Endodermal cell (in vitro differentiated cells): ENCODE results near the gene AASDHPPT. TPM values are rescaled to one million over a fixed set of nuclear protein-coding genes. Genes with fewer than 3 reads are reported as not detected.

Source experiments
- DNase-seq: peaks from one replicate; pipeline ENCODE4 v3.0.0-alpha.2; 2017
- H3K27ac ChIP-seq: 2 replicates; pipeline ENCODE4 v1.5.1; 2013; ENCODE audit warnings: mild to moderate bottlenecking, low read depth, low read length, moderate library complexity
- H3K27me3 ChIP-seq: 2 replicates; pipeline ENCODE4 v1.6.1; 2013; ENCODE audit warnings: mild to moderate bottlenecking, low read length, moderate library complexity; ENCODE audit not compliant: insufficient read depth, control insufficient read depth, poor library complexity, severe bottlenecking
- H3K36me3 ChIP-seq: 2 replicates; pipeline ENCODE4 v1.7.0; 2013; ENCODE audit warnings: mild to moderate bottlenecking, low read length, moderate library complexity; ENCODE audit not compliant: control insufficient read depth, insufficient read depth
- H3K4me1 ChIP-seq: one replicate; pipeline ENCODE4 v1.7.0; 2013; ENCODE audit warnings: low read length; ENCODE audit not compliant: control insufficient read depth, insufficient read depth
- H3K4me3 ChIP-seq: 2 replicates; pipeline ENCODE4 v1.5.1; 2013; ENCODE audit warnings: mild to moderate bottlenecking, low read length, moderate library complexity
- H3K9ac ChIP-seq: 2 replicates; pipeline ENCODE4 v1.6.1; 2013; ENCODE audit warnings: mild to moderate bottlenecking, low read length, moderate library complexity; ENCODE audit not compliant: poor library complexity, severe bottlenecking; ENCODE audit errors: extremely low read depth
- H3K9me3 ChIP-seq: 2 replicates; pipeline ENCODE4 v1.6.1; 2013; ENCODE audit warnings: mild to moderate bottlenecking, low read length, moderate library complexity; ENCODE audit not compliant: control insufficient read depth
- H3K27ac Mint-ChIP-seq: 2 replicates; pipeline ENCODE4 v1.8.0; 2020; ENCODE audit warnings: mixed read lengths
- H3K27me3 Mint-ChIP-seq: 2 replicates; pipeline ENCODE4 v1.8.0; 2021; ENCODE audit warnings: mild to moderate bottlenecking, mixed read lengths; ENCODE audit not compliant: insufficient read depth
- H3K36me3 Mint-ChIP-seq: 2 replicates; pipeline ENCODE4 v1.8.0; 2020; ENCODE audit warnings: low read depth, mixed read lengths
- H3K4me1 Mint-ChIP-seq: 2 replicates; pipeline ENCODE4 v1.8.0; 2020; ENCODE audit warnings: mixed read lengths
- H3K4me3 Mint-ChIP-seq: 2 replicates; pipeline ENCODE4 v1.8.0; 2020; ENCODE audit warnings: mild to moderate bottlenecking, moderate library complexity, mixed read lengths
- H3K9me3 Mint-ChIP-seq: 2 replicates; pipeline ENCODE4 v1.8.0; 2020; ENCODE audit warnings: mild to moderate bottlenecking, mixed read lengths
- CTCF ChIP-seq: fragments of 200-600 bp; sonication (generic); conservative IDR thresholded peaks from 2 replicates; pipeline ENCODE4 v1.5.0; 2021; ENCODE audit warnings: antibody characterized with exemption, mild to moderate bottlenecking
- WGBS, 2 experiments: methylation state at CpG; one replicate each; pipeline versions ENCODE4 v1.1.5 to v1.1.7; 2013; ENCODE audit warnings: missing lambda C conversion rate in 2 of 2, mixed read lengths in 1 of 2; ENCODE audit not compliant: insufficient coverage in 1 of 2, insufficient read length in 1 of 2; 5-methylcytosine and 5-hydroxymethylcytosine counted together
- total RNA-seq, 2 donors: library from RNA; stranded (reverse); fragmentation: NEBNext Ultra II Directional in 1 of 2; extraction: Animal tissue kit (Norgen Biotek cat#: 25700) in 1 of 2; gene quantifications; 2 replicates in 1 of 2; 3 replicates in 1 of 2; pipeline ENCODE4 v1.2.1, GENCODE V29; 2021

AASDHPPT gene
- total RNA-seq, 2 donors from 2014 or later, result 44.8 to 52.3 TPM

GRCh38 chr11:106098893-106099553 is 21.6 kb downstream of the AASDHPPT start:
- no peak overlapping the region for H3K4me3 ChIP-seq
- no peaks in the 10 kb centered on the region for H3K4me1 ChIP-seq
- no peak overlapping the region for H3K4me3 Mint-ChIP-seq
- peaks cover 3% of the 10 kb centered on the region for H3K9me3 ChIP-seq
- no peak overlapping the region for H3K9ac ChIP-seq
- TF ChIP-seq CTCF, result no peak
- no peaks in the 10 kb centered on the region for H3K27me3 Mint-ChIP-seq
- H3K9me3 Mint-ChIP-seq, result no peaks in the 10 kb centered on the region
- peaks cover 38% of the 10 kb centered on the region for H3K36me3 ChIP-seq
- H3K36me3 Mint-ChIP-seq, result peaks cover 37% of the 10 kb centered on the region
- DNase-seq, result no peak
- H3K27me3 ChIP-seq, result no peaks in the 10 kb centered on the region
- no peak overlapping the region for H3K27ac Mint-ChIP-seq
- WGBS, 2 experiments, result 80 to 86% methylated on average over 1 of the region's 1 CpG
- H3K4me1 Mint-ChIP-seq, result peaks cover 19% of the 10 kb centered on the region
- H3K27ac ChIP-seq, result no peak overlapping the region

GRCh38 chr11:106101370-106101769 is 23.9 kb downstream of the AASDHPPT start:
- H3K27me3 Mint-ChIP-seq, result no peaks in the 10 kb centered on the region
- no peaks in the 10 kb centered on the region for H3K27me3 ChIP-seq
- H3K4me3 ChIP-seq, result no peak overlapping the region
- no peak overlapping the region for H3K9ac ChIP-seq
- H3K36me3 ChIP-seq, result peaks cover 19% of the 10 kb centered on the region
- peaks cover 23% of the 10 kb centered on the region for H3K36me3 Mint-ChIP-seq
- no peak overlapping the region for H3K4me3 Mint-ChIP-seq
- TF ChIP-seq CTCF, result no peak
- H3K27ac ChIP-seq, result no peak overlapping the region
- no peaks in the 10 kb centered on the region for H3K9me3 Mint-ChIP-seq
- peaks cover 19% of the 10 kb centered on the region for H3K4me1 Mint-ChIP-seq
- 94 to 100% methylated on average over 1 to 3 of the region's 3 CpGs for WGBS, 2 experiments
- peaks cover 3% of the 10 kb centered on the region for H3K9me3 ChIP-seq
- H3K27ac Mint-ChIP-seq, result peak overlapping the region; percentile 27
- no peaks in the 10 kb centered on the region for H3K4me1 ChIP-seq
- no peak for DNase-seq

GRCh38 chr11:106101819-106102218 is 24.4 kb downstream of the AASDHPPT start:
- Mint-ChIP-seq H3K9me3 (no peaks in the 10 kb centered on the region), H3K36me3 (peaks cover 18% of the 10 kb centered on the region)
- TF ChIP-seq CTCF, result no peak

More at GRCh38 chr11:106101819-106102218, 24.4 kb downstream of the AASDHPPT start:
- Histone ChIP-seq H3K4me1 (no peaks in the 10 kb centered on the region), H3K9ac (no peak overlapping the region), H3K4me3 (no peak overlapping the region), H3K27ac (no peak overlapping the region), H3K9me3 (peaks cover 3% of the 10 kb centered on the region), H3K36me3 (peaks cover 15% of the 10 kb centered on the region), H3K27me3 (no peaks in the 10 kb centered on the region)
- H3K4me3 Mint-ChIP-seq, result no peak overlapping the region
- 88 to 89% methylated on average over 1 of the region's 1 CpG for WGBS, 2 experiments
- H3K27me3 Mint-ChIP-seq, result no peaks in the 10 kb centered on the region
- peaks cover 19% of the 10 kb centered on the region for H3K4me1 Mint-ChIP-seq
- H3K27ac Mint-ChIP-seq, result no peak overlapping the region
- no peak for DNase-seq
